GM12878 (cell line): ENCODE data around the gene SNAI3. TPM values are rescaled to one million over a fixed set of nuclear protein-coding genes. Genes with fewer than 3 reads are reported as not detected.

Source experiments
- CBX3 ChIP-seq: fragments of 200-600 bp; sonication (generic); IDR thresholded peaks from 2 replicates; pipeline ENCODE4 v1.6.1; 2016; ENCODE audit warnings: low read depth, borderline replicate concordance
- CBX5 ChIP-seq: sonication (generic); IDR thresholded peaks from 2 replicates; pipeline ENCODE4 v1.6.1; 2016; ENCODE audit warnings: low read depth, moderate library complexity, mild to moderate bottlenecking, inconsistent platforms
- NR2F1 ChIP-seq: fragments of 450-650 bp; conservative IDR thresholded peaks from 2 replicates; pipeline ENCODE4 v1.6.1; 2017; ENCODE audit warnings: mild to moderate bottlenecking
- SMC3 ChIP-seq: IDR thresholded peaks from 2 replicates; pipeline ENCODE4 v1.6.1; 2011; ENCODE audit warnings: low read length, improper control_type of control experiment, borderline replicate concordance
- USF2 ChIP-seq: IDR thresholded peaks from 2 replicates; pipeline ENCODE4 v1.6.1; 2011; ENCODE audit warnings: low read depth, low read length, improper control_type of control experiment, borderline replicate concordance
- ZBTB11 ChIP-seq: fragments of 450-650 bp; formaldehyde crosslinking; IDR thresholded peaks from 2 replicates; pipeline ENCODE4 v1.5.0; 2022; ENCODE audit warnings: mild to moderate bottlenecking, missing genetic modification characterization
- polyA plus RNA-seq, 11 experiments: library from polyadenylated mRNA; depleted of rRNA in 4 of 11; unstranded in 6 of 11; stranded (reverse) in 5 of 11; fragments of >200 nt; fragmentation: Nextera tagmentation in 4 of 11; fragmentation: Illumina TruSeq in 1 of 11; extraction: Ambion mirVana in 4 of 11; extraction: Trizol in 1 of 11; gene quantifications; 1 replicate in 1 of 11; 2 replicates in 10 of 11; pipeline versions ENCODE4 v1.2.1 to v1.2.3, GENCODE V29; 2011 to 2016; ENCODE audit warnings: inconsistent platforms in 2 of 11, missing spikeins in 2 of 11, low read depth in 1 of 11
- total RNA-seq, 4 experiments: library from RNA; depleted of rRNA in 3 of 4; stranded (reverse); fragments of >200 nt in 3 of 4; fragmentation: Illumina TruSeq in 1 of 4; extraction: Trizol in 1 of 4; gene quantifications; 2 replicates each; pipeline versions ENCODE4 v1.2.1 to v1.2.3, GENCODE V29; 2013 to 2021

Gene SNAI3
- total and polyA plus RNA-seq, 10 of the 15 experiments (the other 5 are each of a cell fraction or from before 2014, with no cell fraction given) = 0.21 to 7.4 (median 3.0) TPM

GRCh38 chr16:88635671-88636319, 50.5 kb downstream of the SNAI3 start (continued):
- TF ChIP-seq NR2F1 (no peak), ZBTB11 (CRISPR knock-in tag) (no peak), CBX3 (no peak), USF2 (no peak), SMC3 (no peak), CBX5 (no peak)
